CD4-positive, alpha-beta memory T cell (primary cell): Measurements from ENCODE around the gene DOCK4. TPM values are rescaled to one million over a fixed set of nuclear protein-coding genes. Genes with fewer than 3 reads are reported as not detected.

Source experiments
- CTCF ChIA-PET: fragments of 350-600 bp; sonication (Branson Sonifier 250); formaldehyde crosslinking; loops from one replicate; lab custom pipeline; 2021; ENCODE audit warnings: inconsistent platforms; ENCODE audit not compliant: partially characterized antibody; lab: Charles Lee
- POLR2A ChIA-PET: fragments of 350-600 bp; sonication (Branson Sonifier 250); formaldehyde crosslinking; loops from one replicate; lab custom pipeline; 2021; ENCODE audit not compliant: partially characterized antibody; lab: Charles Lee
- DNase-seq, 5 donors: peaks; one replicate each; pipeline versions ENCODE4 v3.0.0 to v3.0.0-alpha.2; 2020 to 2022; ENCODE audit warnings: mixed read lengths in 1 of 5
- H3K27ac ChIP-seq: one replicate; pipeline ENCODE4 v1.7.0; 2013; ENCODE audit warnings: low read depth, low read length
- H3K27me3 ChIP-seq: 2 replicates; pipeline ENCODE4 v1.7.0; 2013; ENCODE audit warnings: mild to moderate bottlenecking, low read length, moderate library complexity; ENCODE audit not compliant: insufficient read depth
- H3K36me3 ChIP-seq: 2 replicates; pipeline ENCODE4 v1.7.0; 2013; ENCODE audit warnings: mild to moderate bottlenecking, low read length, moderate library complexity; ENCODE audit not compliant: insufficient read depth
- H3K4me1 ChIP-seq: 2 replicates; pipeline ENCODE4 v1.7.0; 2013; ENCODE audit warnings: mild to moderate bottlenecking, low read length, moderate library complexity; ENCODE audit not compliant: insufficient read depth
- H3K4me3 ChIP-seq, 2 donors: one replicate each; pipeline ENCODE4 v1.7.0; 2013; ENCODE audit warnings: low read length in 2 of 2, mild to moderate bottlenecking in 1 of 2
- H3K9me3 ChIP-seq, 2 donors: one replicate each; pipeline ENCODE4 v1.7.0; 2013; ENCODE audit warnings: low read length in 2 of 2, control low read depth in 1 of 2; ENCODE audit not compliant: control insufficient read depth in 1 of 2
- H3K27ac Mint-ChIP-seq, 7 donors: one replicate each; pipeline ENCODE4 v1.8.0; 2020 to 2021; ENCODE audit warnings: mixed read lengths in 7 of 7, mild to moderate bottlenecking in 6 of 7, inconsistent platforms in 3 of 7, moderate library complexity in 3 of 7
- H3K27me3 Mint-ChIP-seq, 2 donors: one replicate each; pipeline ENCODE4 v1.8.0; 2020 to 2021; ENCODE audit warnings: mixed read lengths in 2 of 2
- H3K36me3 Mint-ChIP-seq, 2 donors: one replicate each; pipeline ENCODE4 v1.8.0; 2020 to 2021; ENCODE audit warnings: mixed read lengths in 2 of 2, inconsistent platforms in 1 of 2, mild to moderate bottlenecking in 1 of 2
- H3K4me1 Mint-ChIP-seq, 4 donors: one replicate each; pipeline ENCODE4 v1.8.0; 2020 to 2021; ENCODE audit warnings: mixed read lengths in 4 of 4, mild to moderate bottlenecking in 1 of 4
- H3K4me3 Mint-ChIP-seq, 8 donors: one replicate each; pipeline ENCODE4 v1.8.0; 2020 to 2021; ENCODE audit warnings: mixed read lengths in 8 of 8, mild to moderate bottlenecking in 7 of 8, moderate library complexity in 6 of 8, inconsistent platforms in 3 of 8
- H3K9me3 Mint-ChIP-seq, 8 donors: one replicate each; pipeline ENCODE4 v1.8.0; 2020 to 2021; ENCODE audit warnings: mixed read lengths in 8 of 8, mild to moderate bottlenecking in 5 of 8, inconsistent platforms in 3 of 8, moderate library complexity in 1 of 8
- intact Hi-C: fragments of 100-400 bp; cut with micrococcal nuclease; formaldehyde crosslinking; loops from one replicate; pipeline ENCODE4 v1.15.1; 2023
- polyA plus RNA-seq, 2 donors: library from polyadenylated mRNA; unstranded; fragments of 300-500 nt; fragmentation: Illumina TruSeq; gene quantifications; one replicate each; pipeline ENCODE4 v1.2.3, GENCODE V29; 2021
- total RNA-seq, 2 experiments: library from RNA; stranded (reverse); gene quantifications; one replicate each; pipeline ENCODE4 v1.2.3, GENCODE V29; 2021

The DOCK4 gene
- total and polyA plus RNA-seq, 4 experiments from 2014 or later = 0.47 to 1.5 (median 1.2) TPM; not detected in 1

- no peaks in the 10 kb centered on the region for H3K4me1 ChIP-seq
- no peak overlapping the region for H3K4me3 Mint-ChIP-seq
- no peaks in the 10 kb centered on the region for H3K27me3 Mint-ChIP-seq
- no peak overlapping the region for H3K4me3 ChIP-seq
- H3K27me3 ChIP-seq = no peaks in the 10 kb centered on the region
- peaks cover 0 to 6% of the 10 kb centered on the region in 2 donors for H3K36me3 Mint-ChIP-seq
- no peak overlapping the region for H3K27ac Mint-ChIP-seq
- no peaks in the 10 kb centered on the region for H3K9me3 ChIP-seq
- no peaks in the 10 kb centered on the region for H3K4me1 Mint-ChIP-seq
- H3K27ac ChIP-seq = no peak overlapping the region
- DNase-seq = no peak
- POLR2A ChIA-PET = no interaction called here
- no peaks in the 10 kb centered on the region for H3K36me3 ChIP-seq
- CTCF ChIA-PET = no interaction called here
- H3K9me3 Mint-ChIP-seq = peaks cover 2 to 46% (median 31%) of the 10 kb centered on the region in 8 donors
- intact Hi-C loops = no loop called here
These were observed 403.0 kb downstream of the DOCK4 start for GRCh38 chr7:111803015-111803758.

DNA sequence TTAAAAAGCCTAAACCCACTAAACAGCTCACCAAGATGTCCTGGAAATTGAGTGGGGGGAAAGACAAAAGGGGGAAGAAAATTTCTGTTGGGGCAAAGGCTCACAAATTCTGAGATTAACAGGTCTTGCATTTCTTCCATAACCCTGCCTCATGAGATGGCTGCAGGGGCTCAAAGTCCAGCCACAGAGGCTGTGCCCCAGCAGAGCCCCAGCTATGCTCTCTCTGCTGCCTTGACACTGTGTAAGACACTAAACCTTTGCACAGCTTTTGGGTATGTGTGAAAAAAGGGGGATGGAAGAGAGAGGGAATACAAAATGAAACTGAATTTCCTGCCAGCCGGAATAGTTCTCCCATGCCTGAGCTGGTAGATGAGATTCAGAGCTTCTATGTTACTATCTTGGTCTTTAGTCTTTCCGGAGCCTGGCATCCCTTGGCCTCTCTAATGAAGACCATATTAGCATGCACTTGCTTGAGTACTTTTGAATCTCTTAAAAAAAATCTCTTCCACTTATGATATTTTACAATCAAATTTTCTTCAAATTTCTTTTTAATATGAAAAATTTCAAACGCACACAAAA lies 403.9 kb downstream of the DOCK4 start:
- intact Hi-C loops = no loop called here
- ChIA-PET CTCF (no interaction called here), POLR2A (no interaction called here)
- DNase-seq = no peak
- H3K27me3 ChIP-seq = no peaks in the 10 kb centered on the region
- H3K4me3 Mint-ChIP-seq = no peak overlapping the region
- H3K9me3 Mint-ChIP-seq = peaks cover 2 to 54% (median 38%) of the 10 kb centered on the region in 8 donors
- no peaks in the 10 kb centered on the region for H3K4me1 ChIP-seq
- H3K27ac Mint-ChIP-seq = no peak overlapping the region
- no peaks in the 10 kb centered on the region for H3K36me3 ChIP-seq
- H3K4me3 ChIP-seq = no peak overlapping the region
- H3K27ac ChIP-seq = no peak overlapping the region
- no peaks in the 10 kb centered on the region for H3K4me1 Mint-ChIP-seq
- H3K27me3 Mint-ChIP-seq = no peaks in the 10 kb centered on the region
- H3K9me3 ChIP-seq = peaks cover 0 to 6% of the 10 kb centered on the region in 2 donors
- H3K36me3 Mint-ChIP-seq = peaks cover 0 to 6% of the 10 kb centered on the region in 2 donors

GRCh38 chr7:111801277-111801676 lies 404.9 kb downstream of the DOCK4 start:
- POLR2A ChIA-PET = no interaction called here
- Mint-ChIP-seq H3K9me3 (peaks cover 2 to 64% (median 49%) of the 10 kb centered on the region in 8 donors), H3K27ac (no peak overlapping the region), H3K4me1 (no peaks in the 10 kb centered on the region), H3K4me3 (no peak overlapping the region), H3K36me3 (peaks cover 0 to 10% of the 10 kb centered on the region in 2 donors), H3K27me3 (no peaks in the 10 kb centered on the region)
- intact Hi-C loops = no loop called here
- H3K4me3 ChIP-seq = no peak overlapping the region
- H3K27me3 ChIP-seq = no peaks in the 10 kb centered on the region
- H3K27ac ChIP-seq = no peak overlapping the region
- no peaks in the 10 kb centered on the region for H3K4me1 ChIP-seq
- CTCF ChIA-PET = no interaction called here
- H3K36me3 ChIP-seq = no peaks in the 10 kb centered on the region
- peaks cover 0 to 14% of the 10 kb centered on the region in 2 donors for H3K9me3 ChIP-seq
- no peak for DNase-seq

DNA sequence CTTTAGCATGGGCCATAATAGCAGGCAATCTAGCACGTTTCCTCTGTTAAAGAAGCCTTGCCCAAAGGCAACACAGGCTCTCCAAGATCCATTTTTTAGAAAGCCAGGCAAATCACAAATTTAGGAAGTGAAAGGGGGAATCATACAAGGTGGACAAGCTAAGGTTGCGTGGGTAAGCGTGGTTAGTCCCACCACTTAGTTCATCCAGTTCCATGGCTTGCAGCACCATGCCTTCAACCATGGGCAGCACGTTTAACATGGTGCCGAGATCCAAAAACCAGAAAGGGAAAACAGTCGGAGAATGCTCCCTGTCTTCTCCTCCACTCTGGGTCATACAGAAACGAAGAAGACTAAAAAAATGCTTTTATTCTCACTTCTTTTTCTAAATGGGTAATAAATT lies 409.5 kb downstream of the DOCK4 start:
- Mint-ChIP-seq H3K27ac (no peak overlapping the region), H3K27me3 (peaks cover 0 to 2% of the 10 kb centered on the region in 2 donors), H3K4me1 (no peaks in the 10 kb centered on the region), H3K9me3 (peaks cover 9 to 85% (median 75%) of the 10 kb centered on the region in 8 donors), H3K36me3 (peaks cover 11 to 18% of the 10 kb centered on the region in 2 donors), H3K4me3 (no peak overlapping the region)
- H3K36me3 ChIP-seq = no peaks in the 10 kb centered on the region
- ChIA-PET POLR2A (no interaction called here), CTCF (no interaction called here)
- no peaks in the 10 kb centered on the region for H3K27me3 ChIP-seq
- H3K9me3 ChIP-seq = peaks cover 0 to 23% of the 10 kb centered on the region in 2 donors
- H3K4me3 ChIP-seq = no peak overlapping the region
- no peak overlapping the region for H3K27ac ChIP-seq
- intact Hi-C loops = no loop called here
- H3K4me1 ChIP-seq = no peaks in the 10 kb centered on the region
- DNase-seq = peak in 1 of 5 donors; percentile 0

DNA sequence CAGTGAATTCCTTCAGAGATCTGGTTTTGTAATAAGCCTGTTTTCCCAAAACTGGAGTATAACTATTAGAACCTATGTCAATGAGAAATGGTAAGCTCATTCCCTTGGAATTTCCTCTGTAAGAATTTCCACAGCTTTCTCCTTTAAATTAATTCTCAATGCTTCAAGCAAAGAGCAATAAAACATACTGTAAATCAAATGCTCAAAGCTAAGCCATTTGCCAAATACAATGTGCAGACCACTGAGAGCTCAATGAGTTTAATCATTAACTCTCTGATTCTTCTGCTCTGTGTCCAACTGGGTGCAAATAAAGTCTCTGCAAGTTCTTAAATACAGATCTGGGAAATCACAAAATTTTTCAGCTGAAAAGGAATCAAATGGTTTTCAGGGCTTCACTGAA lies 416.3 kb downstream of the DOCK4 start:
- ChIA-PET POLR2A (no interaction called here), CTCF (interaction anchor here (1.1 kb wide), 1 partner anchor 10 kb away, joined by 3 read pairs; no protein-coding TSS in a partner anchor)
- Histone ChIP-seq H3K27ac (no peak overlapping the region), H3K9me3 (no peaks in the 10 kb centered on the region), H3K4me3 (no peak overlapping the region), H3K27me3 (no peaks in the 10 kb centered on the region), H3K4me1 (no peaks in the 10 kb centered on the region), H3K36me3 (no peaks in the 10 kb centered on the region)
- Mint-ChIP-seq H3K36me3 (peaks cover 6 to 9% of the 10 kb centered on the region in 2 donors), H3K27ac (no peak overlapping the region), H3K4me3 (no peak overlapping the region), H3K4me1 (no peaks in the 10 kb centered on the region), H3K9me3 (peaks cover 6 to 29% (median 21%) of the 10 kb centered on the region in 8 donors), H3K27me3 (peaks cover 0 to 2% of the 10 kb centered on the region in 2 donors)
- no peak for DNase-seq
- intact Hi-C loops = no loop called here

DNA sequence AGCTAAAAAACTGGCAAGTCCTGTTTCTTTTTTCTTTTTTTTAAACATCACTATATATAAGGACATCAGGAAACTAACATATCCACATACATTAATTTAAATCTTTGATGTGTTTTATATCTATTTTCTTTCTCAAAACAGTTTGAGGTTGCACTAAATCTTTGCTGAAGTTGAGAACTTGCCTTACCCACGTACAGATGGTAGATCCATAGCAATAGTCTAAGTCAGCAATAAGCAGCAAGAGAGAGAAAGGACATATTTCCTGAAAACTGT lies 417.2 kb downstream of the DOCK4 start:
- Histone ChIP-seq H3K27me3 (no peaks in the 10 kb centered on the region), H3K36me3 (no peaks in the 10 kb centered on the region), H3K9me3 (no peaks in the 10 kb centered on the region), H3K27ac (no peak overlapping the region), H3K4me3 (no peak overlapping the region), H3K4me1 (no peaks in the 10 kb centered on the region)
- Mint-ChIP-seq H3K36me3 (peaks cover under 1 to 3% of the 10 kb centered on the region in 2 donors), H3K9me3 (peaks cover 2 to 21% (median 12%) of the 10 kb centered on the region in 8 donors), H3K27ac (no peak overlapping the region), H3K4me3 (no peak overlapping the region), H3K27me3 (peaks cover 0 to 2% of the 10 kb centered on the region in 2 donors), H3K4me1 (no peaks in the 10 kb centered on the region)
- ChIA-PET POLR2A (no interaction called here), CTCF (no interaction called here)
- intact Hi-C loops = no loop called here
- no peak for DNase-seq

- H3K4me1 ChIP-seq = no peaks in the 10 kb centered on the region
- Mint-ChIP-seq H3K4me3 (no peak overlapping the region), H3K4me1 (no peaks in the 10 kb centered on the region), H3K27ac (no peak overlapping the region), H3K27me3 (peaks cover 0 to 2% of the 10 kb centered on the region in 2 donors), H3K9me3 (peaks cover 0 to 15% (median 9%) of the 10 kb centered on the region in 8 donors), H3K36me3 (no peaks in the 10 kb centered on the region)
- H3K4me3 ChIP-seq = no peak overlapping the region
- ChIA-PET CTCF (no interaction called here), POLR2A (no interaction called here)
- no peak for DNase-seq
- no peaks in the 10 kb centered on the region for H3K9me3 ChIP-seq
- H3K27ac ChIP-seq = no peak overlapping the region
- H3K27me3 ChIP-seq = no peaks in the 10 kb centered on the region
- H3K36me3 ChIP-seq = no peaks in the 10 kb centered on the region
- intact Hi-C loops = no loop called here
These were observed 417.7 kb downstream of the DOCK4 start for GRCh38 chr7:111788286-111789047.
